HG02623 (cell line): ENCODE data around the gene NDUFS1.

ENCODE experiments used
- ATAC-seq: cut with Tn5 transposase; IDR thresholded peaks from one replicate; pipeline ENCODE4 v1.9.1; 2021; ENCODE audit warnings: moderate library complexity; ENCODE audit not compliant: unreplicated experiment

Gene NDUFS1

DNA sequence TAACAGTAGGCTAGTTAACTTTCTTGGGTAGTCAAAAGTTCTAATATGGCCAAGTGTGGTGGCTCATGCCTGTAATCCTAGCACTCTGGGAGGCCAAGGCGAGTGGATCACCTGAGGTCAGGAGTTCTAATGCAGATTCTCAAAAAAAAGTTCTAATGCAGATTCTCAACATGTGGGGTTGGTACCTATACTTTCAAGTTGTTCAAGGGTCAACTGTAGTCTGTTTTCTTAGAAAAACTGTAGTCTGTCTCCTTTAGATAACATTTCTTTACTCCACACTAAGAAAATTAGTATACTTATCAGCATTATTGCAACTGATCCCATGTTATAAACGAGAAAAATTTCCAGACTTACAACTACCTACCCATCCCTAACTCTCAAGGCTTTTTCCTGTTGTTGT, 89.8 kb downstream of the NDUFS1 start:
- no peak for ATAC-seq

DNA sequence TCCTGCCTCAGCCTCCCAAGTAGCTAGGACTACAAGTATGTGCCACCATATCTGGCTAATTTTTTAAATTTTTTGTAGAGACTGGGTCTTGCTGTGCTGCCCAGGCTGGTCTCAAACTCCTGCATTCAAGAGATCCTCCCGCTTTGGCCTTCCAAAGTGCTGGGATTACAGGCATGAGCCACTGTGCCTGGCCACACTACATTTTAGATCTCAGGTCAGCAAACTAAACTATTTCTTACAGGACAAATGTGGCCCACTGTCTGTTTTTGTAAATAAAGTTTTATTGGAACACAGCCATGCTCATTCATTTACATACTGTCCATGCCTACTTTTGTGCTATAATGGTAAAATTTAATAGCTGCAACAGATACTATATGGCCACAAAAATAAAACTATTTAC, 91.0 kb downstream of the NDUFS1 start:
- no peak for ATAC-seq
